ACHN (cell line): ENCODE measurements around the gene RPS18.

Source experiments
- DNase-seq: peaks from one replicate; pipeline ENCODE4 v3.0.0-alpha.2; 2015
- in situ Hi-C: cut with HindIII; loops from 2 replicates; pipeline ENCODE4 v1.10.0; 2017; ENCODE audit warnings: low sequenced_read_pairs, low pct_ligation_motif_present, low pct_unique_long_range_greater_than_20kb

RPS18 gene

DNA sequence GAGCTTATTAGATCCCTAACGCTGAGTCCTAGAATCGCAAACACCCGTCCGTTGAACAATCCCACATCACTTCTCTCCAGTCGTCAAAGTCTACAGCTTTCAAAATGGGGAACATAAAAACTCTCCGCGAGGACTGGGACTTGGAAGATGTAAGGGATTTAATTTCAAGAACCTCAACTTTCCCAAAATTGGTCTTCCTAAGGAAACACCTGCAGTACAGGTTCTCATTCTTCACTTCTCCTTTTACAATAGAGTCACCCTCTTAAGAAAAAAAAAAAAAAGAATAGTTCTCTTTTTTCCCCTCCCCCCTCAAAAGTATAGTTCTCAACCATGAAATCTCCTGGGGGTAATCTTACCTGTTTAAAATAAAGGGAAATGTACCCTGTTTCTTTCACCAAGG lies 52.2 kb downstream of the RPS18 start:
- no peak for DNase-seq
- in situ Hi-C loops = no loop called here
